ENCODE results near the gene S100A6.

DNA sequence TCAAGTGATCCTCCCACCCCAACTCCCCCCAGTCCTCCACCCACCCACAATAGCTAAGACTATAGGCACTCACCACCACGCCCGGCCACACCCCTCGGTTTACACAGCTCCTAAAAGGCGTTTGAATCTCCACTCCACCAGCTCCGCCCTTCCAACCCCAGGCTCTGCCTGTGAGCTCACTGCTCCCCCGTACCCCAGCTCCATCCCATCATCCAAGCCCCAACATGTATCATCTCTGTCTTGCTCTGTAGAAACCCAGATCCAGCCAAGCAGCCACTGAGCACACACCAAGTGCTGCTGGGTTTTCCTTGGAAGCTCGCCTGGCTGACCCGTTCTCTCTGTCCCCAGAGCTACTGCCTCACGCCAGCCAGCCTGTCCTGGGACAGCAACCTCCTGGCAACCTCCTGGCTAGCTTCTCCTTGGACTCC, 41.8 kb upstream of the S100A6 start:
- TF ChIP-seq CTCF (IDR thresholded peaks at IDR 0.05; ENCODE audit: low read depth, low read length, poor library complexity, severe bottlenecking) (no peak), EZH2phosphoT487 (IDR thresholded peaks at IDR 0.05; ENCODE audit: borderline replicate concordance, low read length) (no peak)

Measured in DOHH2 (cell line).